ENCODE measurements around the gene SPEG. TPM values are rescaled to one million over a fixed set of nuclear protein-coding genes. Genes with fewer than 3 reads are reported as not detected.

SPEG gene
- total and polyA plus RNA-seq, 2 donors (not counting 3 experiments of a cell fraction or from before 2014, with no cell fraction given): 0.84 to 3.5 TPM

- Histone ChIP-seq H3K79me2 (ENCODE audit: control insufficient read depth, insufficient read depth, low read length) (no peaks in the 10 kb centered on the region), H3K36me3 (ENCODE audit: control insufficient read depth in 2 of 2, extremely low read depth in 1 of 2, insufficient read depth in 2 of 2, low read length in 2 of 2) (no peaks in the 10 kb centered on the region), H3K4me2 (ENCODE audit: insufficient read depth, low read length) (no peak overlapping the region), H3K27ac (ENCODE audit: insufficient read depth, low read depth, low read length) (no peak overlapping the region), H3K9ac (replicated peaks; ENCODE audit: extremely low read depth, insufficient read depth, low read length) (no peak overlapping the region), H2AFZ (ENCODE audit: low read depth, low read length) (no peak overlapping the region), H3K4me1 (ENCODE audit: control insufficient read depth, extremely low read depth, insufficient read depth, low read length) (no peaks in the 10 kb centered on the region), H3K27me3 (ENCODE audit: control insufficient read depth in 2 of 2, insufficient read depth in 2 of 2, low read length in 2 of 2) (peaks cover 23 to 25% of the 10 kb centered on the region in 2 experiments), H3K9me3 (replicated peaks; ENCODE audit: control insufficient read depth, insufficient read depth, low read length) (no peaks in the 10 kb centered on the region), H4K20me1 (replicated peaks; ENCODE audit: control insufficient read depth, extremely low read depth, insufficient read depth, low read length) (no peaks in the 10 kb centered on the region), H3K4me3 (replicated peaks in 1 of 3; ENCODE audit: insufficient read depth in 1 of 3, low read depth in 1 of 3, low read length in 3 of 3) (no peak overlapping the region), H3K9me1 (replicated peaks; ENCODE audit: control insufficient read depth, extremely low read depth, insufficient read depth, low read length) (no peaks in the 10 kb centered on the region)
- intact Hi-C loops (cut with micrococcal nuclease) (no loop called here), dilution Hi-C loops (cut with MboI; ENCODE audit: extremely low pct_ligation_motif_present, low sequenced_read_pairs) (no loop called here)
- POLR2A ChIA-PET: no interaction called here
- no peak for TF ChIP-seq FOS (IDR thresholded peaks at IDR 0.05; ENCODE audit: borderline replicate concordance, insufficient read depth, low read length)
- TF ChIP-seq JUN (IDR thresholded peaks at IDR 0.05; ENCODE audit: borderline replicate concordance, insufficient read depth, insufficient read length, low read depth): no peak
- TF ChIP-seq MYC (IDR thresholded peaks at IDR 0.05; ENCODE audit: low read depth, low read length): no peak
- no peak for TF ChIP-seq POLR2AphosphoS5 (IDR thresholded peaks at IDR 0.05; ENCODE audit: insufficient read depth, low read depth, low read length)
- no peak for TF ChIP-seq GATA2 (IDR thresholded peaks at IDR 0.05; ENCODE audit: insufficient read depth, insufficient read length, low read depth, low read length)
- TF ChIP-seq CTCF (IDR thresholded peaks at IDR 0.05; ENCODE audit: extremely low read depth in 1 of 2, insufficient read depth in 1 of 2, low read depth in 1 of 2, low read length in 2 of 2): no peak
- no peak for TF ChIP-seq MAX (IDR thresholded peaks at IDR 0.05; ENCODE audit: insufficient read depth, insufficient read length)
- TF ChIP-seq EZH2 (IDR thresholded peaks at IDR 0.05; ENCODE audit: borderline replicate concordance, low read depth, low read length, severe bottlenecking): no peak
- TF ChIP-seq POLR2A (IDR thresholded peaks at IDR 0.05; ENCODE audit: low read depth, low read length): no peak
- DNase-seq (ENCODE audit: low read depth, low spot score) (no peak), FAIRE-seq (no peak)
- CTCF ChIA-PET: no interaction called here
- no TSS peak for BruUV-seq (replicated peaks)
Observed at GRCh38 chr2:219420687-219421086, 14.0 kb upstream of the SPEG start.
